IPS DF 4.7 (cell line): ENCODE results near the gene EEF2KMT.
"Not testable (repeated sequence)": the region's sequence is repeated elsewhere in the genome, so short reads cannot be mapped to it uniquely, and the experiment has no call there.

Experiments
- DNase-seq: peaks from one replicate; pipeline ENCODE4 v3.0.0-alpha.2; 2013; ENCODE audit warnings: low spot score; ENCODE audit errors: extremely low read depth

The EEF2KMT gene, protein sequence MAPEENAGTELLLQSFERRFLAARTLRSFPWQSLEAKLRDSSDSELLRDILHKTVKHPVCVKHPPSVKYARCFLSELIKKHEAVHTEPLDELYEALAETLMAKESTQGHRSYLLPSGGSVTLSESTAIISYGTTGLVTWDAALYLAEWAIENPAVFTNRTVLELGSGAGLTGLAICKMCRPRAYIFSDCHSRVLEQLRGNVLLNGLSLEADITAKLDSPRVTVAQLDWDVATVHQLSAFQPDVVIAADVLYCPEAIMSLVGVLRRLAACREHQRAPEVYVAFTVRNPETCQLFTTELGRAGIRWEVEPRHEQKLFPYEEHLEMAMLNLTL

DNA sequence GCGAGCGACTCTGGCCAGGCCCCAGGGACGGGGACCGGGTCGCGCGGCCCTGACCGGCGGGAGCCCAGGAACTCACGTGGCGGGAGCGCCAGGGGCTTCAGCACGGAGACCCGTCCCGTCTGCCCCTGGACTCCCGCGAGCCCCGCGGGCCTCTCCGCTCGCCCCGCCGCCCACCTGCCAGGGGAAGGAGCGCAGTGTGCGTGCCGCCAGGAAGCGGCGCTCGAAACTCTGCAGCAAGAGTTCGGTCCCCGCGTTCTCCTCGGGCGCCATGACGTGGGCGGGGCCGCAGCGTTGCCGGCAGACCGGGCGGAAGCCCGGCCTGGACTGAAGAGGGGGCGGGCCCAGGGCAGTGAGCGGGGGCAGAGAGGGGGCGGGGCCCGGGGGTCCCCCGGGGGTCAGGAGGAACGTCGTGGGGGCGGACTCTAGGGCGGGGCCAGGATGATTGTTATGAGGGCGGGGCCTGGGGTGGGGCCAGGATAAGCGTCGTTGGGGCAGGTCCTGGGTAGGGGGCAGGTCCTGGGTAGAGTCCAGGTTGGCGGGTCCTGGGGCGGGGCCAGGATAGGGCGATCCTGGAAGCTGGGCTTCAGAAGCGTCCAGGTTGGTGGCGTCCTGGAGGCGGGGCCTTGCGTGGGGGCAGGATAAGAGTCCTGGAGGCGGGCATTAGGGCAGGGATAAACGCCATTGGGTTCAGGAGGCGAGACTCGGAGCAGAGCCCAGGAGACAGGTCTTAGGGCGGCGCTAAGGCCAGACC lies at the start of gene EEF2KMT:
Gene EEF2KMT, minus strand, starts transcription at position 326 of the 751 bp plus-strand sequence. Its CDS starts 56 bp downstream, at position 270.
- peak; percentile 76 for DNase-seq

DNA sequence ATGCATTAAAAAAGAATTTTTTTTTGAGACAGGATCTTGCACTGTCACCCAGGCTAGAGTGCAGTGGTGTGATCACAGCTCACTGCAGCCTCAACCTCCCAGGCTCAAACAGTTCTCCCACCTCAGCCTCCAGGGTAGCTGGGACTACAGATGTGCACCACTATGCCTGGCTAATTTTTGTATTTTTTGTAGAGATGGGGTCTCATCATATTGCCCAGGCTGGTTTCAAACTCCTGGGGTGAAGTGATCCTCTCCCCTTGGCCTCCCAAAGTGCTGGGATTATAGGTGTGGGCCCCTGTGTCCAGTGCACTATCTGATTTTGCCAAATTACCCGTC lies 47.0 kb upstream of the EEF2KMT start:
- DNase-seq: not testable (repeated sequence)

GRCh38 chr16:5143761-5144620 lies 46.4 kb upstream of the EEF2KMT start:
- DNase-seq: no peak

DNA sequence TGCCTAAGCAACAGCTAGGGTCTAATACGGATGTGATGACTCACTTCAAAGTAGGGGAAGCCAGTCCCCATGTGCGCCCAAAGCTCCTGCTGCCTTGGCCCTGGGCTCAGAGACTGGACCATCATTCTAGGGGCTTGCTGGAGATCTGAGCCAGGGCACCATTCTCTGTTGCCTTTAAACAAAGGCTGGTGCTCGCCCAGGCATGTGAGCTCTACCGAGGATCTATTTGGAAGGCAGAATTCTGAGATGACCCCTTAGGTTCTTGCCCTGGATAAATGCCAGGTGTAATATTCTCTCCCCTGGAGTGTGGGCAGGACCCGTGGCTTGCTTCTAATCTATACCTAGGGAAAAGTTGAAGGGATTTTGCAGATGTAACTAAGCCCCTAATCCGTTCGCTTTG lies 42.6 kb upstream of the EEF2KMT start:
- DNase-seq: not testable (repeated sequence)

DNA sequence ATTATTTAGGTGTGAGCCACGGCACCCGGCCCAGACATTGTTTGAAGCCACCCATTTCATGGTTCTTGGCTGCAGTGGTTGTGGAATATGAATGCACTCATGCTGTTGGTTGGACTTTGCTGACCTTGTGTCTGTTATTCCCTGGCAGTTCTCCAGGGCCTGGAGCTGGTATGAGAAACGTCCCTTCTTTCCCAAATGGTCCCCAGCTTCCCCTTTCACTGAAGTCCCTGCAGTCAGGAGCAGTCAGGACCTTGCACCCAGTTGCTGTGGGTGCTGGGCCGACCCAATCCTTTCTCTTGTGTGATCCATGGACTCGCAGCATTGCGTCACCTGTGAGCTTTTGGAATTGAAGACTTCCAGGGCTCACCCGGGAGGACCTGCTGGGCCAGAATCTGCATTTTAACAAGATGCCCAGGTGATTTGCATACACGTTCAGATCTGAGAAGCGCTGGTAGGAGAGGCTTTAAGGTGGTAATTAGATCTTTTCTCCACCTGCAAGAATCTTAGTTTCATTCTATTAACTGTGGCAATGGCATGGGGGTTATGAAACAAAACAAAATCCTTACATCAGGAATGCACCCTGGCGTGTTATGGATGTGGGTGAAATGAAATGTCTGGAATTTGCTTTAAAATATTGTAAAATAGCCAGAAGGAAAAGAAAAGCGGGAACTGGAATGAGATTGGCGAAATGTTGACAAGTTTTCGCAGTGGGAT lies 37.3 kb upstream of the EEF2KMT start:
- DNase-seq: not testable (repeated sequence)

DNA sequence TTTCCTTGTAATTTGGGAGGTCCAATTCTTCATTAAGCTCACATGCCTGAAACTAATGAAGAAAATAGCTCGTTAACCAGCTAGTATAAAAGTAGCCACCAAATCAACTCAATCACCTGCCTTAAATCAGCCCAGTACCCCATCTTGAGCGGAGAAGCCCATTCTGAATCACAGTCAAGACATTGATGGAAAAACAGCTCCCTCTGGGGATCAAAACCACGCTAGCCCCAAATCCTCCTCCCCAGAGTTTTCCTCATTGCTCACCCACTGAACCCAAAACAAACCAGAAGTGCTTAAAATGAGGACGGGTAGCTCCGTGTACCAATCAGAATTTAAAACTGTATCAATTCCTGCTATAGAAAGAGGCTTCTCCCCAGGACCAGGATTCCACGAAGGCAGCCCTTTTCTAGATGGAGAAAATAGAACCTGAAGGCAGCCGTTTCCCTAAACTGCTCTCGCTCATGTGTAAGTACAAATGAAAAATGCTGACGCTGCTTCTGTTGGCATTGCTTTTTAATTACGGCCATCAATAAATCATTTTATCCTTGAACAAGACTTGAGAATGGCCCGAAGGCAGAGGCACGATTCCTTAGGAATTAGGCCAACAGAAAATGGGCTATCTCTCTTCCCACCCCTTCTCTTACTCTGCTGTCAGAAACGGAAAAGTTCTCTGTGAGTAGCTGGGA lies 35.5 kb upstream of the EEF2KMT start:
- not testable (repeated sequence) for DNase-seq

DNA sequence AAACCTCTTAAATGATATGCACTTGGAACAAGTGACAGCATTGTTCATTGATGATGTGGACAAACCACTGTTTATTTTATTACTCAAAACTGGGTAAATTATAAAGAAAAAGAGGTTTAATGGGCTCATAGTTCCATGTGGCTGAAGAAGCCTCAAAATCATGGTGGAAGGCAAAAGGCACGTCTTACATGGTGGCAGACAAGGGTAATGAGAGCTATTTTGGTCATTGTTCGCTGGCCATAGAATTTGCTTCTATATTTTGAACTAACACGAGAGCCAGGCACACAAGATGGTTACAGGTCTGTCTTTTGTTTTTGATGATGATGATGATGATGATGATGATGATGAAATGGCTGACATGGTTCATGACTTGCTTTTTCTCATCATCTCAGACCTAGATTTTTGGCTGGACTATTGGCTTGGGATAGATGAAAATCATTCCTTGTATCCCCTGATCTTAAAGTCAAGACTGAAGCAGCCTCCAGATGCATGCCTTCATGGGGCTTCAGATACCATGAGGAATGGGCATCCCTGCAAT lies 33.9 kb upstream of the EEF2KMT start:
- not testable (repeated sequence) for DNase-seq

DNA sequence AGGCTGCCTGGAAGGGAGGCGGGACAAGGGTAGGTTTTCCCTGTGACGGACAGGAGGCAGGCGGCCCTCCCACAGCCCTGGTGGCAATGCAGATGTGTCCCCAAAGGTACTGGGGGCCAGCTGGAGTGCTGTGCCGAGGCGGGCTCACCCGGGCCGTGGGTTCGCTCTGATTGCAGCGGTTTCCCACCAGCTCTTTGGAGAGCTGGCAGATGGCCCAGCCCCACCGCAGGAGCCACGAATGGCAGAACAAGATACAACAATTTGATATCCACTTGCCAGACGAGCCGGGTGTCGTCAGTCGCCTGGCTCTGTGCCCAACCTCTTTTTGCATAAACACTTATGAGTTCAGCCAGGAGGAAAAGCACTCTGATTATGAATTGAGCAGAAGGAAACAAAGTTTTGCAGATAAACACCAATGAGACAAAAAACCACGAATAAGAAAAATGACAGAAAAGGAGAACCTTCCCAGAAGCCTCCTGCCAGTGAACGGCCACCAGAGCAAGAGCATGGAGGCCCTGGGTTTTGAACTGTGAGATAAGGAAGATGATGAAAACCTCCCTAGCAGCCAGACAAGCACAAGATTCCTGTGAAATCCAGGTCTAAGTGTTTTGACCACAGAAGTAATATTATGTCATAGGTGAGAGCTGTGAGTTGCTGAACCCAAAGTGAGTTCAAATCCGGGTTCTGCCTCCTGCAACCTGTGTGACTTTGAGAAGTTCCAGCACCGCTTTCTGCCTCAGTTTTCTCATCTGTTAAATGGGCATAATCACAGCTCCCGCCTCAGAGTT lies 19.9 kb upstream of the EEF2KMT start:
- not testable (repeated sequence) for DNase-seq

DNA sequence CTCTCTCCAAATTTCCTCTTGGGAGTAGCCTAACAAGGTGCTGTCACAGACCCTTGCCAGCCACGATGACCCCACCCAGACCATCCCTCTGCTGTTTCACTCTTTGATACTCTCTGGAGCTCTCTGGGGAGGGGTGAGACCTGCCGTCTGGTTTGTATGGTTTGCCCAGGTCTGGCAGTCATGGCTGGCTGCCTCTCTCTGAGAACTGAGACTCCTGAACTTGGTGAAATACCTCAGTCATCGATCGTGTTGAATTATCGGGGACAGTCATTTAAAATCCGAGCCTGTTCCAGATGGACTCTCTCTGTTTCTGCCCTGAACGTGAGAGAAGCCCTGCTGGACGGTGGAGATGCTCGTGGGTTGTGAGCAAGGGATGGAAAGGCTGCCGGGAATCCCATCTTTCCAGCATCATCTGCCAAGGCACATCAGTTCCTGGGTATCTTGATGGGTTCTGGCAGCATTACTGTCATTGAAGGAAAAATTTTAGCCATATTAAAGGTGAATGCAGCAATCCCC lies 19.2 kb upstream of the EEF2KMT start:
- not testable (repeated sequence) for DNase-seq

DNA sequence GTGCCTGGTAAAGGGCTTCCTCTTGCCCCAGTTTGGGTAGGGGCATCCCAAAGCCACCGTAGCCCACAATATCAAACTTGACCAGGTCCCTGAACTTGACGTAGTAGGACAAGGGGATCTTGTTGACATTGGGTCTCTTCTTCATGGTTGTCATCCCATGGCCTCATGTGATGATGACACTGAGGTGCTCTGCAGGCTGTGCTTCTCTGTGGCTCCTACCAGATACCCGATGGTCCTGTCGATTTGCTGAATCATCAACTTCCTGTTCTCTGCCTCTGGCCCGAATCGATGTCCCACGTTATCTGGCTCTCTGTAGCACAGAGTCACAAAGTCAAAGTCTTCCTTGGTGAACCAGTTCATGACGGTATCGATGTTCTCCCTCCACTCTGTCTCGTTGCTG lies 13.3 kb upstream of the EEF2KMT start:
- DNase-seq: not testable (repeated sequence)

GRCh38 chr16:5108505-5109158 lies 11.0 kb upstream of the EEF2KMT start:
- no peak for DNase-seq

DNA sequence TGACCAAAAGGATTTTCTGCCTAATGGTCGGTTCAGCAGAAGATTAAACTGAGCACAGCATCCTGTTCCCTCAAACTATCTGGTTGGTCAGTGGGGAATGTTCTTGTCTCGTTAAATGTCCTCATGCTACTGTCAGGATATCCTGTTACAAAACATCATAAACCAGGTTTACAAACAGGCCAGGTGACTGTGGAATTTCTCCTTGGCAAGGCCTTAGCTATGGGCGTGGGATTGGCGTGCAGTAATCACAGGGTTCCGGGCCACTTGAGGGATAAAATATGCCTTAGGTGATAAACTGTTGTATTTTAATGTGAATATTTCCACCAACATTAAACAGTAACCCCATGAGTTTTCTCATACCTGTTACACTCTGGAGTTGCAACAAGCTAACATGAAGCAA lies 7.4 kb upstream of the EEF2KMT start:
- DNase-seq: not testable (repeated sequence)

GRCh38 chr16:5103296-5104032 lies 5.9 kb upstream of the EEF2KMT start:
- DNase-seq: not testable (repeated sequence)

DNA sequence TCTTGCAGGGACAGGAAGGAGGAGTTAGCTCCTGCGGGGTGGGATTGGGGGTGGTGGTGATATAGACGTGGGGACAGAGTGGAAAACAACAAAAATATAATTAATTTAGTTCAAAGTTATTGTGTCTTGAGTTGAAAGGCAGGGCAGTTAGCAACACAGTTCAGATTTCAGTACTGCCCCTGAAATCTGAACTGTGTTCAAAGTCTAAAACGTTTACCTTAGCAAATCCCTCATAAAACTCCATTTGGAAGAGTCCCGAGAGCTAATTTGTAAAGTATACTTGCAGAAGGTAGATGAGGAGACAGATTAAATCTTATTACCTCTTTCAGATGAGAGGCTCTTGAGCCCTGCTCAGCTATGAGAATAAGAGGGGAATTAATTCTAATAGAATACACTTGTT lies 1.6 kb upstream of the EEF2KMT start:
- not testable (repeated sequence) for DNase-seq

GRCh38 chr16:5098221-5099159 lies 895 bp upstream of the EEF2KMT start:
- peak; percentile 41 for DNase-seq

DNA sequence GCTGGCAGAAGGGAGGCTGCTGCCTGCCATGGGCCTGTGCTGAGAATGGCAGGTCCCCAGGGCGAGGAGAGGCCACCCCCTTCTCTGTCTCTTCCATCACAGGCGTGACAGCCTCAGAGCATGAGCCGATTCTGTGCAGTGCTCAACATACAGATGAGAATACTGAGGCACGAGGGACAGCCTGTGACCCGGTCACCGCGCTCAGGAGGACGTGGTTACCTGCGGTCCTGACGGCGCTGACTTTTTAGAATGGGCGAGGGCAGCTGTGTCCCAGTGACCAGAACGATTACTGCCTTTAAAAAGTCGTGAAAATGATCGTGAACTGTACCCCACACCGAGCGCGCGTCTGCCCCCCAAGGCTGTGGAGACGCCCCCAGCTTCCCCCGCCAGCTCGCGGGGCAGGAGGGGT lies 530 bp downstream of the EEF2KMT start:
- not testable (repeated sequence) for DNase-seq
